H1 (cell line): ENCODE measurements around the gene RTN3. TPM values are rescaled to one million over a fixed set of nuclear protein-coding genes. Genes with fewer than 3 reads are reported as not detected.

Source experiments
- CTCF ChIA-PET: fragments of 300-600 bp; sonication (Branson Sonifier 250); formaldehyde crosslinking; loops from one replicate; lab custom pipeline; 2021; ENCODE audit not compliant: partially characterized antibody; lab: Charles Lee
- POLR2A ChIA-PET: fragments of 300-600 bp; sonication (Branson Sonifier 250); formaldehyde crosslinking; loops from one replicate; lab custom pipeline; 2021; ENCODE audit warnings: inconsistent platforms; ENCODE audit not compliant: partially characterized antibody; lab: Charles Lee
- DNase-seq, 2 experiments: peaks; one replicate each; pipeline versions ENCODE4 v3.0.0 to v3.0.0-alpha.2; 2010 to 2022; ENCODE audit warnings: low spot score in 2 of 2, low read depth in 1 of 2, mixed read lengths in 1 of 2
- FAIRE-seq: peaks from 2 replicates; lab custom pipeline; 2011; peaks lifted over from hg19 to GRCh38; lab: Jason Lieb, UNC
- H2AFZ ChIP-seq: 2 replicates; pipeline ENCODE4 v1.8.1; 2012; ENCODE audit warnings: low read length, inconsistent platforms
- H2AK5ac ChIP-seq: 2 replicates; pipeline ENCODE4 v1.6.1; 2013; ENCODE audit warnings: low read depth, low read length
- H2BK120ac ChIP-seq: replicated peaks from 2 replicates; pipeline ENCODE3; 2013; ENCODE audit warnings: low read depth, low read length, inconsistent platforms
- H2BK12ac ChIP-seq: 2 replicates; pipeline ENCODE4 v1.6.1; 2013; ENCODE audit warnings: low read depth, low read length
- H2BK15ac ChIP-seq: 2 replicates; pipeline ENCODE4 v1.6.1; 2013; ENCODE audit warnings: low read length
- H2BK20ac ChIP-seq: 2 replicates; pipeline ENCODE4 v1.6.1; 2013; ENCODE audit warnings: low read length
- H2BK5ac ChIP-seq: 2 replicates; pipeline ENCODE4 v1.6.1; 2013; ENCODE audit warnings: low read depth, low read length
- H3K14ac ChIP-seq: 2 replicates; pipeline ENCODE4 v1.6.1; 2013; ENCODE audit warnings: inconsistent platforms; ENCODE audit not compliant: insufficient read length
- H3K18ac ChIP-seq: 2 replicates; pipeline ENCODE4 v1.6.1; 2013; ENCODE audit warnings: low read length; ENCODE audit errors: extremely low read depth
- H3K23ac ChIP-seq: 2 replicates; pipeline ENCODE4 v1.6.1; 2013; ENCODE audit warnings: inconsistent platforms; ENCODE audit not compliant: insufficient read length
- H3K23me2 ChIP-seq: 2 replicates; pipeline ENCODE4 v1.6.1; 2013; ENCODE audit warnings: low read depth, low read length
- H3K27ac ChIP-seq: 2 replicates; pipeline ENCODE4 v1.6.1; 2011; ENCODE audit warnings: low read depth, low read length, inconsistent platforms
- H3K27me3 ChIP-seq, 4 experiments: replicated peaks in 1 of 4; 1 replicate in 1 of 4; 2 replicates in 3 of 4; pipeline versions ENCODE4 v1.6.1 to v1.8.1; 2011 to 2013; ENCODE audit warnings: low read length in 3 of 4, mild to moderate bottlenecking in 3 of 4, inconsistent platforms in 2 of 4, mixed read lengths in 2 of 4, moderate library complexity in 1 of 4; ENCODE audit not compliant: control insufficient read depth in 3 of 4, insufficient read depth in 3 of 4; ENCODE audit errors: extremely low read depth in 1 of 4
- H3K36me3 ChIP-seq, 4 experiments: 2 replicates each; pipeline versions ENCODE4 v1.6.1 to v1.8.1; 2011 to 2013; ENCODE audit warnings: mild to moderate bottlenecking in 4 of 4, low read length in 3 of 4, moderate library complexity in 2 of 4, control low read depth in 1 of 4, inconsistent platforms in 1 of 4; ENCODE audit not compliant: insufficient read depth in 4 of 4, control insufficient read depth in 2 of 4
- H3K4ac ChIP-seq: replicated peaks from 2 replicates; pipeline ENCODE3; 2013; ENCODE audit warnings: low read length, low read depth, mixed read lengths, inconsistent platforms; ENCODE audit not compliant: insufficient read length
- H3K4me1 ChIP-seq, 4 experiments: replicated peaks in 1 of 4; 1 replicate in 1 of 4; 2 replicates in 3 of 4; pipeline versions ENCODE4 v1.6.1 to v1.8.1; 2011 to 2013; ENCODE audit warnings: low read length in 3 of 4, inconsistent platforms in 2 of 4, mixed read lengths in 1 of 4; ENCODE audit not compliant: insufficient read depth in 4 of 4, control insufficient read depth in 3 of 4
- H3K4me2 ChIP-seq, 2 experiments: 2 replicates each; pipeline versions ENCODE4 v1.6.1 to v1.8.1; 2011 to 2013; ENCODE audit warnings: low read depth in 2 of 2, low read length in 2 of 2, control low read depth in 1 of 2, inconsistent platforms in 1 of 2, mild to moderate bottlenecking in 1 of 2; ENCODE audit not compliant: insufficient read depth in 1 of 2
- H3K4me3 ChIP-seq, 4 experiments: fragments of 200-600, 300-600 bp in 1 of 4; sonication (generic), shearing (Covaris generic), sonication (Bioruptor Twin) in 1 of 4; 2 replicates each; pipeline versions ENCODE4 v1.5.1 to v1.8.1; 2011 to 2016; ENCODE audit warnings: low read length in 4 of 4, low read depth in 3 of 4, control low read depth in 2 of 4, inconsistent platforms in 2 of 4, mild to moderate bottlenecking in 2 of 4, mixed read lengths in 1 of 4, moderate library complexity in 1 of 4; ENCODE audit not compliant: insufficient read depth in 2 of 4; ENCODE audit errors: extremely low read depth in 1 of 4
- H3K56ac ChIP-seq: replicated peaks from 2 replicates; pipeline ENCODE3; 2013; ENCODE audit warnings: low read depth, mild to moderate bottlenecking, mixed read lengths, low read length, inconsistent platforms; ENCODE audit not compliant: insufficient read length
- H3K79me1 ChIP-seq: 2 replicates; pipeline ENCODE4 v1.6.1; 2013; ENCODE audit warnings: low read depth, low read length, control low read depth
- H3K79me2 ChIP-seq, 2 experiments: 2 replicates each; pipeline versions ENCODE4 v1.6.1 to v1.8.1; 2012 to 2013; ENCODE audit warnings: low read length in 2 of 2, mild to moderate bottlenecking in 2 of 2, inconsistent platforms in 1 of 2; ENCODE audit not compliant: insufficient read depth in 2 of 2, control insufficient read depth in 1 of 2
- H3K9ac ChIP-seq, 4 experiments: replicated peaks in 1 of 4; 1 replicate in 1 of 4; 2 replicates in 3 of 4; pipeline versions ENCODE4 v1.6.1 to v1.8.1; 2011 to 2013; ENCODE audit warnings: low read depth in 3 of 4, low read length in 3 of 4, control low read depth in 2 of 4, mild to moderate bottlenecking in 2 of 4, moderate library complexity in 2 of 4, inconsistent platforms in 1 of 4; ENCODE audit errors: extremely low read depth in 1 of 4
- H3K9me3 ChIP-seq, 2 experiments: 2 replicates each; pipeline versions ENCODE4 v1.6.1 to v1.8.1; 2012 to 2013; ENCODE audit warnings: mild to moderate bottlenecking in 2 of 2, moderate library complexity in 2 of 2, control low read depth in 1 of 2, inconsistent platforms in 1 of 2, low read depth in 1 of 2, low read length in 1 of 2, mixed read lengths in 1 of 2; ENCODE audit not compliant: insufficient read depth in 2 of 2
- H4K20me1 ChIP-seq, 2 experiments: replicated peaks in 1 of 2; 2 replicates each; pipeline versions ENCODE3 to v1.8.1; 2011 to 2013; ENCODE audit warnings: inconsistent platforms in 2 of 2, low read length in 2 of 2, mild to moderate bottlenecking in 1 of 2; ENCODE audit not compliant: insufficient read depth in 2 of 2, control insufficient read depth in 1 of 2
- H4K5ac ChIP-seq: 2 replicates; pipeline ENCODE4 v1.6.1; 2013; ENCODE audit warnings: low read length, low read depth, mixed read lengths, inconsistent platforms; ENCODE audit not compliant: insufficient read length
- H4K8ac ChIP-seq: 2 replicates; pipeline ENCODE4 v1.8.0; 2013; ENCODE audit warnings: mild to moderate bottlenecking, moderate library complexity, low read length, inconsistent platforms; ENCODE audit not compliant: insufficient read depth; ENCODE audit errors: extremely low read depth
- H4K91ac ChIP-seq: replicated peaks from 2 replicates; pipeline ENCODE3; 2013; ENCODE audit warnings: low read length, mixed read lengths, inconsistent platforms; ENCODE audit not compliant: insufficient read length
- BACH1 ChIP-seq: IDR thresholded peaks from 2 replicates; pipeline ENCODE4 v1.6.1; 2012; ENCODE audit warnings: low read length, improper control_type of control experiment
- BRCA1 ChIP-seq: IDR thresholded peaks from 2 replicates; pipeline ENCODE4 v1.6.1; 2012; ENCODE audit warnings: low read depth, low read length, improper control_type of control experiment
- FOSL1 ChIP-seq: IDR thresholded peaks from 2 replicates; pipeline ENCODE4 v1.6.1; 2011; ENCODE audit warnings: mild to moderate bottlenecking, low read depth, low read length, moderate library complexity; ENCODE audit not compliant: insufficient read depth
- HDAC2 ChIP-seq, 2 experiments: fragments of 300-600 bp in 1 of 2; sonication (generic) in 1 of 2; IDR thresholded peaks; 2 replicates each; pipeline ENCODE4 v1.6.1; 2011 to 2012; ENCODE audit warnings: low read depth in 2 of 2, low read length in 2 of 2, mild to moderate bottlenecking in 2 of 2, moderate library complexity in 2 of 2, borderline replicate concordance in 1 of 2, inconsistent platforms in 1 of 2
- JUN ChIP-seq: IDR thresholded peaks from 2 replicates; pipeline ENCODE4 v1.6.1; 2011; ENCODE audit warnings: low read depth, mild to moderate bottlenecking, improper control_type of control experiment, low read length
- SIN3A ChIP-seq, 2 experiments: IDR thresholded peaks in 1 of 2; conservative IDR thresholded peaks in 1 of 2; 2 replicates each; pipeline ENCODE4 v1.6.1; 2011 to 2012; ENCODE audit warnings: low read length in 2 of 2, improper control_type of control experiment in 1 of 2, low read depth in 1 of 2, mild to moderate bottlenecking in 1 of 2
- WGBS, 2 experiments: shearing (Covaris generic) in 1 of 2; methylation state at CpG; one replicate each; pipeline versions ENCODE4 v1.1.6 to v1.1.7; 2013 to 2015; ENCODE audit warnings: low lambda C conversion rate in 2 of 2, mixed read lengths in 2 of 2, inconsistent platforms in 1 of 2, low coverage in 1 of 2, missing lambda C conversion rate in 1 of 2; ENCODE audit not compliant: insufficient replicate concordance in 2 of 2, insufficient coverage in 1 of 2, insufficient read length in 1 of 2; ENCODE audit errors: extremely low coverage in 1 of 2, missing lambda C conversion rate in 1 of 2; 5-methylcytosine and 5-hydroxymethylcytosine counted together
- polyA plus RNA-seq, 7 experiments: library from polyadenylated mRNA; depleted of rRNA in 3 of 7; stranded (reverse) in 5 of 7; unstranded in 2 of 7; fragments of >200 nt in 5 of 7; fragments of 200-250 nt in 2 of 7; gene quantifications; 1 replicate in 5 of 7; 2 replicates in 1 of 7; 4 replicates in 1 of 7; pipeline versions ENCODE4 v1.2.1 to v1.2.3, GENCODE V29; 2011 to 2013; ENCODE audit warnings: missing spikeins in 2 of 7, mixed read lengths in 2 of 7
- total RNA-seq: library from RNA; stranded (reverse); fragmentation: NEBNext Ultra II Directional; extraction: Animal tissue kit (Norgen Biotek cat#: 25700); gene quantifications from 2 replicates; pipeline ENCODE4 v1.2.1, GENCODE V29; 2021
- TF ChIP-seq, protein P1 (sequence below): IDR thresholded peaks from 2 replicates; pipeline ENCODE4 v1.6.1; 2012; ENCODE audit warnings: inconsistent platforms

RTN3 gene
- total and polyA plus RNA-seq, 2 of the 8 experiments (the other 6 are each of a cell fraction or from before 2014, with no cell fraction given) = 160 to 203 TPM

DNA sequence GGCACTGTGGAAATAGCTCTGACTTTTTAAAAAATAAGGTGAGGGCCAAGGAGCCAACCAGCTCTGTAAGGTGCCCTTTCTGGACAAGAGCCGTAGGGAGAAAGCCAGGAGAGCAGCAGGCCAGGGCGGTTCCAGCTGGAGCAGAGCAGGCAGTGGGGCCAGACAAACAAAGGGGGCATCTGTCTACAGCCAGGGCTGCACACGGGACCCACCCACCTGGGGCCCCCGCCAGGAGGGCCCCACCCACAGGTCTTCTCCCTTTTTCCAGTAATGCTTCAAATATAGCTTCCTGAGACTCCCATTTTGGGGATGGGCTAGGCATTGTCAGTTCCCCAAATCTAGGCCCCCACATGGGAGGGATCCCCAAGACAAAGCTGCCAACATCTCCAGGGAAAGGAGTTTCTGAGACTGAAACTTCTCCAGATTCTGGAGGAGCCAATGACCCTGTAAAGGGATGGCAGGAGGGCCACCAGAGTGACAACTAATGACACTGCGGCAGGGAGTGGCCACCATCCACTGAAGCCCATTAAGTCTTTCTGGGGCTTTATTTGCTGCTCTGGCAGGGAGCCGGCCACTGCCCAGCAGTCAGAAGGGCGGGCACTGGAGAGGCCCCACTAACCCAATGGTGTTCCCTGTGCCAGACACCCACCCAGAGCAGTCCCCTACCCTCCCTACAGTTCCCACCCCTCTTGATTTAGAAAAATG, 85.4 kb downstream of the RTN3 start:
- no peak for FAIRE-seq
- Histone ChIP-seq H3K27ac (no peak overlapping the region), H3K79me2 (peaks cover 0 to 34% of the 10 kb centered on the region in 2 experiments; a peak in 2 of 4 replicates), H4K91ac (no peak overlapping the region), H4K5ac (no peak overlapping the region), H2AFZ (no peak overlapping the region), H3K79me1 (peaks cover 9% of the 10 kb centered on the region), H2BK5ac (peak overlapping the region; percentile 44; the same call in 1 of the 2 replicates), H2AK5ac (no peak overlapping the region), H3K4me2 (peak overlapping the region; percentile 72 to 93), H3K23me2 (peaks cover 11% of the 10 kb centered on the region), H4K8ac (no peak overlapping the region), H3K9me3 (no peaks in the 10 kb centered on the region), H3K4me1 (peaks cover 5 to 33% (median 26%) of the 10 kb centered on the region in 4 experiments), H2BK20ac (no peak overlapping the region), H3K23ac (no peak overlapping the region), H3K18ac (no peak overlapping the region), H3K9ac (no peak overlapping the region), H3K4ac (no peak overlapping the region), H2BK15ac (no peak overlapping the region), H3K4me3 (peak overlapping the region; percentile 57 to 96 (median 82); a peak in 7 of 8 replicates), H2BK120ac (no peak overlapping the region), H3K56ac (no peak overlapping the region), H3K36me3 (peaks cover 0 to 7% (median 0%) of the 10 kb centered on the region in 4 experiments; a peak in 2 of 8 replicates), H2BK12ac (no peak overlapping the region), H4K20me1 (peaks cover 12 to 13% of the 10 kb centered on the region in 2 experiments), H3K14ac (no peak overlapping the region), H3K27me3 (peaks cover 0 to 16% (median 13%) of the 10 kb centered on the region in 4 experiments; a peak in 6 of 7 replicates)
- no peak for DNase-seq
- ChIA-PET POLR2A (interaction anchor here (0.9 to 6.8 kb wide), 19 partner anchors 12 to 206 kb away, joined by 3 to 73 read pairs (median 4); partner anchors contain the start of genes ATL3, MARK2, RCOR2 and SPINDOC), CTCF (interaction anchor here (0.7 to 2.7 kb wide), 12 partner anchors 16 to 288 kb away, joined by 3 to 9 read pairs (median 5); partner anchors contain the start of gene ATL3)
- WGBS, 2 experiments = 82% methylated on average over 7 of the region's 7 CpGs; no CpG with 5 or more reads in 1 of the 2 experiments
- TF ChIP-seq FOSL1 (no peak), SIN3A (conservative IDR thresholded peaks at IDR 0.05 in 1 of 2, IDR thresholded peaks at IDR 0.05 in 1 of 2; ENCODE audit: low read depth in 1 of 2, low read length in 2 of 2) (no peak), JUN (no peak), HDAC2 (IDR thresholded peaks at IDR 0.05; ENCODE audit: borderline replicate concordance in 1 of 2, low read depth in 2 of 2, low read length in 2 of 2) (no peak), BRCA1 (no peak), BACH1 (no peak)
- TF ChIP-seq, protein P1, sequence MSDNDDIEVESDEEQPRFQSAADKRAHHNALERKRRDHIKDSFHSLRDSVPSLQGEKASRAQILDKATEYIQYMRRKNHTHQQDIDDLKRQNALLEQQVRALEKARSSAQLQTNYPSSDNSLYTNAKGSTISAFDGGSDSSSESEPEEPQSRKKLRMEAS = no peak
